T-helper 2 cell (primary cell): ENCODE results near the gene TMEM30B.
"Not testable (repeated sequence)": the region's sequence is repeated elsewhere in the genome, so short reads cannot be mapped to it uniquely, and the experiment has no call there.

ENCODE experiments used
- DNase-seq, 5 experiments: peaks; one replicate each; pipeline versions ENCODE4 v3.0.0 to v3.0.0-alpha.2; 2012 to 2022
- total RNA-seq, 2 donors: gene quantifications; one replicate each; lab custom pipeline; 2026; lab: John Stamatoyannopoulos, UW

The TMEM30B gene, protein sequence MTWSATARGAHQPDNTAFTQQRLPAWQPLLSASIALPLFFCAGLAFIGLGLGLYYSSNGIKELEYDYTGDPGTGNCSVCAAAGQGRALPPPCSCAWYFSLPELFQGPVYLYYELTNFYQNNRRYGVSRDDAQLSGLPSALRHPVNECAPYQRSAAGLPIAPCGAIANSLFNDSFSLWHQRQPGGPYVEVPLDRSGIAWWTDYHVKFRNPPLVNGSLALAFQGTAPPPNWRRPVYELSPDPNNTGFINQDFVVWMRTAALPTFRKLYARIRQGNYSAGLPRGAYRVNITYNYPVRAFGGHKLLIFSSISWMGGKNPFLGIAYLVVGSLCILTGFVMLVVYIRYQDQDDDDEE
- 15.6 to 16.4 reads per million in 2 donors for total RNA-seq

DNA sequence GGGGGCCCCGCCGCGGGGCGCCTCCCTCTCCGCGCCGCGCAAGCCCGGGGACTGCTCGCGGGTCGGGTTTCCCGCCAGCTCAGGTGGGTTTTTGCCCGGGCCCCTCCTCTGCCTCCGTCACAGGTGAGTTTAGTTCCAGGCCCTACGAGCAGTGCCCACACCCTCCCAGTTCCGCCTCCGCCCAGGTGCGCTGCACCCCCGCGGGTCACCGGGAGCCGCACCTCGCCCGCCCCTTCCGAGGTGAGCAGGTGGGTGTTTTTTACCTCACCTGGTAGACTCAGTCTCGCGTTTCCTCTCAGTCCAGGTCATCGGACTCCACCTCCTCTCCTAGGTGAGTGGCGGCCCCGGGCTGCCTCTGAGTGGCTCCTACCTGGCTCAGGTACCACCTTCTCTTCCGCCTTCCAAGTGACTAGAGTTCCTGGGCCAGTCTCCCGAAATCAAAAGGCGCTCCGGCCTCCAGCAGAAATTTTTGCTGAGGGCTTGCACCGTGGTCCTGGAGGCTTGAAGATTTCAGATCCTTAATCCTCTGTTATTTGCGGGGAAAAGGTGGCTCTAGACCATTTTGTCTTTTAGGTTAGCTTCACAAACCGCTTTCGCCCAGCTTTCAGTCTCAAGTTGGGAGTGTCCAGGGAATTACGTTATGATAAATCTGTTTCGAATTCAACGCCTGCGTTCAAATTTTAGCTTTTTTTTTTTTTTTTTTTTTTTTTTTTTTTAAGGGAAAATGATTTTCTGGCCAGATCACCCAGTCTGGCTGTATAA lies at the start of gene TMEM30B:
TMEM30B (minus strand) TSS at position 153 of the 762 bp plus-strand sequence. CDS start 191 bp downstream, outside the sequence.
- peak in 1 of 5 experiments; percentile 24 for DNase-seq

- peak in 1 of 5 experiments; percentile 89 for DNase-seq
Observed at GRCh38 chr14:61330511-61330910, 49.4 kb upstream of the TMEM30B start.

GRCh38 chr14:61329478-61330051 lies 48.4 kb upstream of the TMEM30B start:
- peak in 1 of 5 experiments; percentile 46 for DNase-seq

DNA sequence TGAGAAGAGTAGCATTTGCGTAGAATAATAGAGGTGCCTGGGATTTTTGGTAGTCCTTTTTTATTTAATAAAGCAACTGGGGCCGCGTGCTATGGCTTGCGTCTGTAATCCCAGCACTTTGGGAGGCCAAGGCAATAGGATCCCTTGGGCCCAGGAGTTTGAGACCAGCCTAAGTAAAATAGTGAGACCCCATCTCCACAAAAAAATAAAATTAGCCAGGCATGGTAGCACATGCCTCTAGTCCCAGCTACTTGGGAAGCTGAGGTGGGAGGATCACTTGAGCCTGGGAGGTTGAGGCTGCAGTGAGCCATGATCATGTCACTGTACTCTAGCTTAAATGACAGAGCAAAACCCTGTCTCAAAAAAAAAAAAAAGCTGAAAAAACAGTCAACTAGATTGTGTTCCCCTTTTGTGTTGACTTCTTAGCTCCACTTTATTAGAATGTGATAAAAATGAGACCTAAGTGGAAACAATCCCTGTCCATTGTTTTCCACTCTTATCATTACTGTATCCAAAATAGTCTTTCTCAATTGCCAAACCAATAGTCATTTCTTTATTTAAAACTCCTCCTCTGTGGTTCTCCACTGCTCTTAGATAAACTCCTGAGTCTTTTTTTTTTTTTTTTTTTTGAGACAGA lies 47.6 kb upstream of the TMEM30B start:
- peak in 1 of 5 experiments; percentile 52 for DNase-seq

GRCh38 chr14:61326847-61327246 lies 45.7 kb upstream of the TMEM30B start:
- no peak for DNase-seq

DNA sequence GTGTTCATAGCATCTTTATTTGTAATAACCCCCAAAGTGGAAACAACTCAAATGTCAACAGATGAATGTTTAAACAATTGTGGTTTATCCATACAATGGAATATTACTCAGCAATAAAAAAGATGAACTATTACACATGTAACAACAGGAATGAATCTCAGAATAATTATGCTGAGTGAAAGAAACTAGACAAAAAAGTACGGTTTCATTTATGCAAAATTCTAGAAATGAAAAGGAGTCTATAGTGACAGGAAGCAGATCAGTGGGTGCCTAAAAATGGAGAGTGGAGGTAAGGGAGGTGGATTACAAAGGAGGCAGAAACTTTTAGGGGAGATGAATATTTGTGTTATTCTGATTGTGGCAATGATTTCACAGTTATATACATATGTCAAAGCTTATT lies 45.0 kb upstream of the TMEM30B start:
- DNase-seq, result peak in 1 of 5 experiments; percentile 54

DNA sequence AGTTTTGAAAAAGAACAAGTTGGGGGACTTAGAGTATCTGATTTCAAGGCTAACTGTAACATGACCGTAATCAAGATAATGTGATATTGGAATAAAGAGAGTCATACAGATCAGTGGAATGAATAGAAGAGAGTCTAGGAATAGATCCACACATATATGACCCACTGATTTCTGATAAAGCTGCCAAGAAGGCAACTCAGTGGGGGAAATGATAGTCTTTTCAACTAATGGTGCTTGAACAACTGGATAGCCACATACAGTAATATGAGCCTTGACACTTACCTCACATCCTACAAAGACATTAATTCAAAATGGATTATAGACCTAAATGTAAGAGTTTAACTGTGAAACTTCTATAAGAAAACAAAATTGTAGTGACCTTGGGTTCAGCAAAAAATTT lies 44.0 kb upstream of the TMEM30B start:
- peak in 1 of 5 experiments; percentile 45 for DNase-seq

DNA sequence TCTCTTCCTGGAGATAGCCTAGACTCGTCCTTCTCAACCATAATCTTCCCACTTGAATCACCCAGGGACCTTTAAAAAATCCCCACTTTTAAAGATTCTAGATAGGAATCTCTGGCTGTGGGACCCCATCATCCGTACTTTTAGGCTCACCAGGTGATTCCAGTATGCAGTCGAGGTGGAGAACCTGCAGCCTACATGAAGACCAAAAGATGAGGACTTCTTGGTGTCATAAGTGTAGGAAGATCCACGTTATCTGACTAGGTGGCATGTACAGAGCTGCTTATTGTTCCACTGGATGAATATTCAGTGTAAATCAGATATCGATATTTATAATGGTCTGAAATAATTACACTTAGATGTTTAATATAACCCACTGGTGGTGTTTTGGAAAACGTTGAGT lies 42.8 kb upstream of the TMEM30B start:
- no peak for DNase-seq

DNA sequence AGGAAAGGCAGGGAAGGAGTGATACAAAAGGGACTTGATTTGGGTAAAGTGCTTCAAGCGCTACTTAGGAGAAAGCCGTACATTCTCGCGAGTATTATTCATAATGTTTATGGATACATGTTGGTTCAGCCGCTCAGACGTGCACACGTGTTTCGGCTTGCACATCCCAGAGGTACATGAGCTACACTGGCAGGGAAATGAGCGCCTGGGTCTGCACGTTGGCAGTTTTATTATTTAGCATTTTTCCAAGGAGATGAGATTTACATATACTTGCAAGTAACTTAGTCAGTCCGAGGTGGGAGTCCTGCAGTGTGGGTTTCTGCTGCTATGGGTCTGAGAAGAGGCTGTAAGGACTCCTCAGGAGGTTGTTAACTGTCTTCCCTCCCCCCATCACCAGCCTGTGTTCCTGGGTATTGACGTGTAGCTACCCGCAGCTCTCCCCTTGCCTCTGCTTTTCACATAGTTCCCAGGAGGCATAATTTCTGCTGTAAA lies 41.7 kb upstream of the TMEM30B start:
- DNase-seq, result peak in 2 of 5 experiments; percentile 32 to 80

- peak in 2 of 5 experiments; percentile 26 to 44 for DNase-seq
Observed at GRCh38 chr14:61322011-61322798, 41.1 kb upstream of the TMEM30B start.

DNA sequence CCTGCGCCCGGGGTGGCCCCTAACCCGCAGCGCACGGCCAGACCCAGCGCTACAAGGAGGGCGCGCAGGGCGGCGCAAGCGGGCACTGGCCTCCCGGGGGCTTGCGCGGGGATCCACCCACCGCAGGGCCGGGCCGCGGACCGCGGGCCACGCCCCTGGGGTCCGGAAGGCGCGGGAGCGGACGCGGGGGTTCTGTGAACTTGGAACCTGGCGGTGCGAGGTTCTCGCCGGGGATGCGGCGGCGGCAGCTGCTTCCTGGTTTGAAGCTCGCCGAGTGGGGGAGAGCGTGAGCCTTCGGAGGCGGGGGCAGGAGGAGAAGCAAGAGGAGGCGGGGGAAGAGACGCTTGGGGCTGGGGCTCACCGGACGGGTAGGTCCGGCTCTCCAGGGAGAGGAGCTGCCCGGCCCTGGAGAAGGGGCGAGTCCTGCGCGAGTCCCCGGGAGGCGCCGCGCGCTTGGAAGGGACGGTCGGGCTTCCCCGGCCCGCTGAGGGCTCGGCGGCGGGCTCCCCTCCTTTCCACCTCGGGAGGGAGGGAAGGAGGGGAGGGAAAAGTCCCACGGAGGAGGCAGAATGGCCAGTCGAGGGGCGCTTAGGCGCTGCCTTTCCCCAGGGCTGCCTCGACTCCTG lies 40.4 kb upstream of the TMEM30B start, which contains the start of gene PRKCH:
PRKCH (plus strand) TSS at position 195 of the 626 bp plus-strand sequence. CDS start 523 bp downstream, outside the sequence.
- peak; percentile 64 to 91 (median 78) for DNase-seq

GRCh38 chr14:61320806-61321384 lies 39.8 kb upstream of the TMEM30B start:
- DNase-seq, result no peak

DNA sequence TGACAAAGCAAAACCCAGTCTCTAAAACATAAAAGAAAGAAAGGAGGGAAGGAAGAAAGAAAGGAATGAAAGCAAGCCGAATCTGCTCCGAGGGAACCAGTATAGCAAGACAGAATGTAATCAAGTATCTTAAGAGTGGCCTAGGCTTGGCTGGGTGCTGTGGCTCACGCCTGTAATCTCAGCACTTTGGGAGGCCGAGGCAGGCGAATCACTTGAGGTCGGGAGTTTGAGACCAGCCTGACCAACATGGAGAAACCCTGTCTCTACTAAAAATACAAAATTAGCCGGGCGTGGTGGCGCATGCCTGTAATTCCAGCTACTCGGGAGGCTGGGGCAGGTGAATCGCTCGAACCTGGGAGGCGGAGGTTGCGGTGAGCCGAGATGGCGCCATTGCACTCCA lies 39.0 kb upstream of the TMEM30B start:
- not testable (repeated sequence) for DNase-seq

DNA sequence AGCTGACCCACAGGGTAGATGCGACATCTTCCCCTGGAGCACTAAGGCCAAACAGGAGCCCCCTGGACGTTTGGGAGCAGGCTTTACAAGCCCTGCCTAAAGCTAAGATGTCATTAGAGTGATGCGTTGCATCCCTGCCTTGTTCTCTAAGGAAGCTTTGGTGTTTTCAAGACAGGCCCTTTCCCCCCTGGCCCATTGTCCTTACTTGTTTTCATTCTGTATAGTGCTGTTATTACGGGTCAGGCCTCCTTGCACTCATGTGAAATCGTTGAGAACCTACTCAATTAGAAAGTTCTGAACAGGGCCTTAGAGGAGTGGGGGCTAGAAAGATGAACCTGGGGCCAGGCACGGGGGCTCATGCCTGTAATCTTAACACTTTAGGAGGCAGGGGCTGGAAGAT lies 38.6 kb upstream of the TMEM30B start:
- no peak for DNase-seq

GRCh38 chr14:61319086-61319485 lies 37.9 kb upstream of the TMEM30B start:
- no peak for DNase-seq

DNA sequence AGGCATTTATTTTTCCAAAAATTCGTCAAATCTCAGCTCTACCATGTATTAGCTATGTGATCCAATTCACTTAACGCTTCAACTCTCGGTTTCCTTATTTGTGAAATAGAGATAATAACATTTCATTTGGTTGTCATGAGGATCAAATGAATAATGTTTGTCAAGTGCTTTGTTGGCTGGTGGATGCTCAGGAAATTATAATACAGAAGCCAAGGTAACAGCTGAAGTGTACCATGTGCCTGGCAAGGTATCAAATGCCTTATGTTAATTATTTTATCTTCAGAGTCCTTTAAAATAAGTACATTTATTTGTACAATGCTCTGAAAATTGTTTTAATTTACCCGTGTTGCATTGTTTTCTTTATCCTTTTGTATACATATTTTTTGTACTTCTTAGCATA lies 34.2 kb upstream of the TMEM30B start:
- no peak for DNase-seq

- DNase-seq, result not testable (repeated sequence)
Observed at GRCh38 chr14:61308701-61309100, 27.6 kb upstream of the TMEM30B start.

- no peak for DNase-seq
Observed at GRCh38 chr14:61308198-61308597, 27.1 kb upstream of the TMEM30B start.

DNA sequence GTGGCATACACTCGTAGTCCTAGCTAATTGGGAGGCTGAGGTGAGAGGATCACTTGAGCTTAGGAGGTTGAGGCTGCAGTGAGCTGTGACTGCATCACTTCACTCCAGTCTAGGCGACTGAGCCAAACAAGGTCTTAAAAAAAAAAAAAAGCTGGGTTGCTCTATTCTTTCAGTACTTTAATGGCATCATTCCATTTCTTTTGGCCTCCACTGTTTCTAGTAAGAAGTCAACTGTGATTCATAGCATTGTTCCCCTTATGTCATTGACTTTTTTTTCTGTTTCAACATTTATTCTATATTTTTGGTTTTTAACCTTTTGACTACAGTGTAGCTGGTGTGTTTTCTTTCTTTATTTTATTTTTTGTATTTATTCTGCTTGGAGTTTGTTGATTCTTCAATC lies 23.6 kb upstream of the TMEM30B start:
- DNase-seq, result no peak

DNA sequence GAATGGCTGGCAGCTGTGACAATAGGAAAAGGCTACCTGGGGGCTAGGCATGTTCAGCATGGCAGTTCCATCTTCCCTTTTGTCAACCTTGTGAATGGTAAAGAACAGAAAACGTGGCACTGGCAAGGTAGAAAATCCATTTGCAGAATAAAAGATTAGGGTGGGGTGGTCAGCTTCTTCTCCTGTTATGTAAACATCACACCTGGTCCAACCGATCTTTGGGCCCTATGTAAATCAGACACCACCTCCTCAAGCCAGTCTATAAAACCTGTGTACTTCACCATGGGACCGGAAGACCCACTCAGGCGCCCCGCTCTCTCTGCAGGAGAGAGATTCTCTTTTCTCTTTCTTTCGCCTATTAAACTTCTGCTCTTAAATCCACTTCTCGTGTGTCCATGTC lies 19.6 kb upstream of the TMEM30B start:
- no peak for DNase-seq

- no peak for DNase-seq
Observed at GRCh38 chr14:61300209-61300608, 19.1 kb upstream of the TMEM30B start.
